Stomach (tissue), 4 donors: ENCODE data around the gene PPM1J.

Experiments
- EP300 ChIP-seq: sonication (generic); formaldehyde crosslinking; IDR thresholded peaks from one replicate; pipeline ENCODE4 v1.6.1; 2017; ENCODE audit warnings: antibody characterized with exemption
- POLR2A ChIP-seq, 4 donors: fragments of 450-650 bp; IDR thresholded peaks; one replicate each; pipeline ENCODE4 v1.6.1; 2016; ENCODE audit warnings: antibody characterized with exemption in 4 of 4, control low read depth in 2 of 4, mild to moderate bottlenecking in 1 of 4, moderate library complexity in 1 of 4
- POLR2AphosphoS5 ChIP-seq, 3 donors: sonication (generic); formaldehyde crosslinking; IDR thresholded peaks; one replicate each; pipeline ENCODE4 v1.6.1; 2016; ENCODE audit warnings: antibody characterized with exemption in 3 of 3
- TF ChIP-seq, protein P1 (sequence below), 7 experiments: fragments of 450-650 bp in 4 of 7; fragments of 200-600 bp in 3 of 7; sonication (generic) in 3 of 7; IDR thresholded peaks; one replicate each; pipeline ENCODE4 v1.5.1; 2016 to 2019; ENCODE audit warnings: antibody characterized with exemption in 7 of 7, control low read depth in 2 of 7, mild to moderate bottlenecking in 1 of 7

DNA sequence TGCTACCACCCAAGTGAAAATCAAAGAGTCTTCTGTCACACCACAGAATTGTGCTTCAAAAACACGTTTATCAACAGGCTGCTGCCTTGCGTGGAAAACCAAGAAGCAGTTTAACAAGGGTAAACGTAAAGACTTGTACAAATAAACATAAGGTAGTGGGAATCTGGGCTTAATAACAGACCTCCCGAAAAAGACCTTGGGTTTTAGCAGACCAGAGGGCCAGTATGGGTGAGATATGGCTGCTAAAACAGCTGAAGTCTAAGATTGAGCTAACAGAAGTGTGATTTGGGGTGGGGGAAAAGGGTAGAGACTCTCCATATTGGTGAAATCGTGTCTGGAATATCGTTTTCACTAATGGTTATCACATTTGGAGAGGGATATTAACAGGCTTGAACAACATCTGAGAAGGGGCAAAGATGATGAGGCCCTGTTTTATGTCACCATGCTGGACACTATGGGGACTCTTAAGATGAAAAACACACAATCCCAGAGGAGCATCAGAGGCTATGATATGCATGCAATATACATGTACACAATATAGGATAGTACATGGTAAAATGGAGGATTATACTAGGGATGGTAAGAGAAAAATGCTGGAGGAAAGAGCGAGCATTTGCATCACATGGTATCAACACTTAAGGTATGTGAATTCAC, 39.3 kb downstream of the PPM1J start:
- TF ChIP-seq, protein P1, sequence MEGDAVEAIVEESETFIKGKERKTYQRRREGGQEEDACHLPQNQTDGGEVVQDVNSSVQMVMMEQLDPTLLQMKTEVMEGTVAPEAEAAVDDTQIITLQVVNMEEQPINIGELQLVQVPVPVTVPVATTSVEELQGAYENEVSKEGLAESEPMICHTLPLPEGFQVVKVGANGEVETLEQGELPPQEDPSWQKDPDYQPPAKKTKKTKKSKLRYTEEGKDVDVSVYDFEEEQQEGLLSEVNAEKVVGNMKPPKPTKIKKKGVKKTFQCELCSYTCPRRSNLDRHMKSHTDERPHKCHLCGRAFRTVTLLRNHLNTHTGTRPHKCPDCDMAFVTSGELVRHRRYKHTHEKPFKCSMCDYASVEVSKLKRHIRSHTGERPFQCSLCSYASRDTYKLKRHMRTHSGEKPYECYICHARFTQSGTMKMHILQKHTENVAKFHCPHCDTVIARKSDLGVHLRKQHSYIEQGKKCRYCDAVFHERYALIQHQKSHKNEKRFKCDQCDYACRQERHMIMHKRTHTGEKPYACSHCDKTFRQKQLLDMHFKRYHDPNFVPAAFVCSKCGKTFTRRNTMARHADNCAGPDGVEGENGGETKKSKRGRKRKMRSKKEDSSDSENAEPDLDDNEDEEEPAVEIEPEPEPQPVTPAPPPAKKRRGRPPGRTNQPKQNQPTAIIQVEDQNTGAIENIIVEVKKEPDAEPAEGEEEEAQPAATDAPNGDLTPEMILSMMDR (IDR thresholded peaks at IDR 0.05): no peak
- no peak for TF ChIP-seq EP300
- no peak for TF ChIP-seq POLR2A (IDR thresholded peaks at IDR 0.05)
- TF ChIP-seq POLR2AphosphoS5 (IDR thresholded peaks at IDR 0.05): no peak
